ENCODE data around the gene TOMM70.

The TOMM70 gene

DNA sequence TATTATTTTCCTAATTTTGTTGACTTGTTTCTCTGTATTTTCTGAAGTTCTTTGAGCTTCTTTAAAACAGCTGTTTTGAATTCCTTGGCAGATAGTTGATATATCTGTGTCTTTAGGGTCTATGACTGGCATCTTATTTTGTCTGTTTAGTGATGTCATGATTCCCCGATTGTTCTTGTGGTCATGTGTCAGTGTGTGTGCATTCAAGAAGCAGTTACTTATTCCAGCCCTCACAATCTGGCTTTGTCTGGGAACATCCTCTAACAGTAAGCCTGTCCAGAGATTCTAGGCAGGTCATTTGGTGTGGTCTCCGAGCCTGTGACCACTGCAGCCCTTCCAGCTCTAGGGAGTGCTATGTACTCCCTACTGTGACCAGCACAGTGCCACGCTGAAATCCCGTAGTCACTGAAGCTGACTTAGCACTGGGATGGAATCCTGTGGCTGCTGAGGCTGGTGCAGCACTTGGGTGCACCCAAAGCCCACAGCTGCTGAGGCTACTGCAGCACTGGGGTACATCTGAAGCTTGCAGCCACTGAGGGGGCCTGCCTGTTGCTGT lies 7.2 kb upstream of the TOMM70 start:
- ATAC-seq, result no peak
- TF ChIP-seq ZNF8 (CRISPR knock-in tag; IDR thresholded peaks at IDR 0.05), result no peak
- no peak for TF ChIP-seq BACH2 (CRISPR knock-in tag; IDR thresholded peaks at IDR 0.05; ENCODE audit: borderline replicate concordance)
- no peak for TF ChIP-seq TOX (CRISPR knock-in tag; IDR thresholded peaks at IDR 0.05; ENCODE audit: borderline replicate concordance)
- no peak for TF ChIP-seq PPARA (CRISPR knock-in tag; IDR thresholded peaks at IDR 0.05; ENCODE audit: borderline replicate concordance)
- no peak for TF ChIP-seq ZNF565 (CRISPR knock-in tag; conservative IDR thresholded peaks at IDR 0.05; ENCODE audit: low read depth)
- no peak for TF ChIP-seq ZFP30 (CRISPR knock-in tag; IDR thresholded peaks at IDR 0.05)
- TF ChIP-seq ZNF70 (CRISPR knock-in tag; IDR thresholded peaks at IDR 0.05), result no peak
- no peak for TF ChIP-seq SNAI2 (CRISPR knock-in tag; IDR thresholded peaks at IDR 0.05)
- TF ChIP-seq OSR1 (CRISPR knock-in tag; IDR thresholded peaks at IDR 0.05), result no peak
- TF ChIP-seq ESRRG (CRISPR knock-in tag; IDR thresholded peaks at IDR 0.05), result no peak
- TF ChIP-seq ZC3H10 (CRISPR knock-in tag; IDR thresholded peaks at IDR 0.05), result no peak
- TF ChIP-seq ZFP3 (CRISPR knock-in tag; IDR thresholded peaks at IDR 0.05), result no peak
- TF ChIP-seq RARB (CRISPR knock-in tag; IDR thresholded peaks at IDR 0.05), result no peak

DNA sequence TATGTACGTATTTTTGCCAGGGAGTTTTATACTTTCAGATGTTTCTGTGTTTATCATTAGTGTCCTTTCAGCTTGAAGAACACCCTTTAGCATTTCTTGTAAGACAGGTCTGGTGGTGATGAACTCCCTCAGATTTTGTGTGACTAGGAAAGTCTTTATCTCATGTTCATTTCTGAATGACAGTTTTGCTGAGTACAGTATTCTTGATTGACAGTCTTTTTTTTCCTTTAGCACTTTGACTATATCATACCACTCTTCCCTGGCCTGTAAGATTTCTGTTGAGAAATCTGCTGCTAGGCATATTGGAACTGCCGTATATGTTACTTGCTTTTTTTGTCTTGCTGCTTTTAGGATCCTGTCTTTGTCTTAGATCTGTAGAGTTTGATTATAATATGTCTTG lies 6.3 kb upstream of the TOMM70 start:
- TF ChIP-seq ESRRG (CRISPR knock-in tag; IDR thresholded peaks at IDR 0.05) (no peak), RARB (CRISPR knock-in tag; IDR thresholded peaks at IDR 0.05) (no peak), OSR1 (CRISPR knock-in tag; IDR thresholded peaks at IDR 0.05) (no peak), ZFP30 (CRISPR knock-in tag; IDR thresholded peaks at IDR 0.05) (no peak), ZC3H10 (CRISPR knock-in tag; IDR thresholded peaks at IDR 0.05) (no peak), GLIS3 (CRISPR knock-in tag; IDR thresholded peaks at IDR 0.05) (no peak), ARNTL (CRISPR knock-in tag; IDR thresholded peaks at IDR 0.05; ENCODE audit: borderline replicate concordance, low read depth) (no peak), ZNF70 (CRISPR knock-in tag; IDR thresholded peaks at IDR 0.05) (no peak), ZFP3 (CRISPR knock-in tag; IDR thresholded peaks at IDR 0.05) (no peak)
- TF ChIP-seq, protein P1, sequence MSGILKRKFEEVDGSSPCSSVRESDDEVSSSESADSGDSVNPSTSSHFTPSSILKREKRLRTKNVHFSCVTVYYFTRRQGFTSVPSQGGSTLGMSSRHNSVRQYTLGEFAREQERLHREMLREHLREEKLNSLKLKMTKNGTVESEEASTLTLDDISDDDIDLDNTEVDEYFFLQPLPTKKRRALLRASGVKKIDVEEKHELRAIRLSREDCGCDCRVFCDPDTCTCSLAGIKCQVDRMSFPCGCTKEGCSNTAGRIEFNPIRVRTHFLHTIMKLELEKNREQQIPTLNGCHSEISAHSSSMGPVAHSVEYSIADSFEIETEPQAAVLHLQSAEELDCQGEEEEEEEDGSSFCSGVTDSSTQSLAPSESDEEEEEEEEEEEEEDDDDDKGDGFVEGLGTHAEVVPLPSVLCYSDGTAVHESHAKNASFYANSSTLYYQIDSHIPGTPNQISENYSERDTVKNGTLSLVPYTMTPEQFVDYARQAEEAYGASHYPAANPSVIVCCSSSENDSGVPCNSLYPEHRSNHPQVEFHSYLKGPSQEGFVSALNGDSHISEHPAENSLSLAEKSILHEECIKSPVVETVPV (CRISPR knock-in tag; IDR thresholded peaks at IDR 0.05), result no peak
- ATAC-seq, result no peak

DNA sequence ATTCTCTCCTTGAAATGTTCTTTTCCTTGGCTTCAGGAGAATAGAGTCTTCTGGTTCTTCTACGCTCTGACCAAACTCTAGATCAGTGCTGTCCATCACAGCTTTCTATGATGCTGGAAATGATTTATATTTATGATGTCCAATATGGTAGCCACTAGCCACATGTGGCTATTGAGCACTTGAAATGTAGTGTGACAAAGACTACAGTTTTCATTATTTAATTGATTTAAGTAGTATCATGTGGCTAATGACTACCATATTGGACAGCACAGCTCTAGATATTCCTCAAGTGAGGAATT lies 3.3 kb upstream of the TOMM70 start:
- no peak for ATAC-seq
- TF ChIP-seq GLIS3 (CRISPR knock-in tag; IDR thresholded peaks at IDR 0.05), result no peak

DNA sequence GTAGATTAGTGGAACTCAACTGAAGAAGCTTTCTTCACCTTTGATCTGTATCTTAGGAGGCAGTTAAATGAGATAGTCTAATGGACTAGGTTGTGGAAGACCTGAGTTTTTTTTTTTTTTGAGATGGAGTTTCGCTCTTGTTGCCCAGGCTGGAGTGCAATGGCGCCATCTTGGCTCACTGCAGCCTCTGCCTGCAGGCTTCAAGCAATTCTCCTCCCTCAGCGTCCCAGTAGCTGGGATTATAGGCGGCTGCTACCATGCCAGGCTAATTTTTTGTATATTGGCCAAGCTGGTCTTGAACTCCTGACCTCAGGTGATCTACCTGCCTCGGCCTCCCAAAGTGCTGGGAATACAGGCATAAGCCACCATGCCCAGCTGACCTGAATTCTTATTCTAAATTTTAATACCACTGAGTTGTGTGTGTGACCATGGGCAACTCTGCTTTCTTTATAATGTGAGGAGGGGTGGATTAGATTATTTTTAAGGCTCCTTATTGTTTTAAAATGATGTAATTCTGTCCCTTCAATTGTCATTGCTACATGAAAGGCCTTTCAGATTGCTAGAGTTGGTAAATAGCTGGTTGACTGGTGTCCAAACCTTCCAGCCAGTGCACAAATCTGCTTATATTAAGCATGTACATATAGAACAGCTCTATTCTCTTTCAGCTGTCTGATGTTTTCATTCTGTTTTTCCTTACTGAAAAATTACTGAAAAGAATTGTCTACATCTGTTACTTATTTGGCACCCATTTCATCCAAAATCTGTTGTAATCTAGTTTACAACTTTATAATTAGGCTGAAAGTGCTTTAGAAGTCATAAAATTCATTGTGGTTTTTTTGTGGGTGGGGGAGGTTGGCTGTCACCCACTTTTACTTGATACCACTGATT lies 2.7 kb upstream of the TOMM70 start:
- no peak for TF ChIP-seq CSDC2 (CRISPR knock-in tag; IDR thresholded peaks at IDR 0.05)
- TF ChIP-seq ISL1 (CRISPR knock-in tag; IDR thresholded peaks at IDR 0.05), result no peak
- TF ChIP-seq, protein P2, sequence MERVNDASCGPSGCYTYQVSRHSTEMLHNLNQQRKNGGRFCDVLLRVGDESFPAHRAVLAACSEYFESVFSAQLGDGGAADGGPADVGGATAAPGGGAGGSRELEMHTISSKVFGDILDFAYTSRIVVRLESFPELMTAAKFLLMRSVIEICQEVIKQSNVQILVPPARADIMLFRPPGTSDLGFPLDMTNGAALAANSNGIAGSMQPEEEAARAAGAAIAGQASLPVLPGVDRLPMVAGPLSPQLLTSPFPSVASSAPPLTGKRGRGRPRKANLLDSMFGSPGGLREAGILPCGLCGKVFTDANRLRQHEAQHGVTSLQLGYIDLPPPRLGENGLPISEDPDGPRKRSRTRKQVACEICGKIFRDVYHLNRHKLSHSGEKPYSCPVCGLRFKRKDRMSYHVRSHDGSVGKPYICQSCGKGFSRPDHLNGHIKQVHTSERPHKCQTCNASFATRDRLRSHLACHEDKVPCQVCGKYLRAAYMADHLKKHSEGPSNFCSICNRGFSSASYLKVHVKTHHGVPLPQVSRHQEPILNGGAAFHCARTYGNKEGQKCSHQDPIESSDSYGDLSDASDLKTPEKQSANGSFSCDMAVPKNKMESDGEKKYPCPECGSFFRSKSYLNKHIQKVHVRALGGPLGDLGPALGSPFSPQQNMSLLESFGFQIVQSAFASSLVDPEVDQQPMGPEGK (CRISPR knock-in tag; IDR thresholded peaks at IDR 0.05; ENCODE audit: borderline replicate concordance), result no peak
- TF ChIP-seq, protein P3, sequence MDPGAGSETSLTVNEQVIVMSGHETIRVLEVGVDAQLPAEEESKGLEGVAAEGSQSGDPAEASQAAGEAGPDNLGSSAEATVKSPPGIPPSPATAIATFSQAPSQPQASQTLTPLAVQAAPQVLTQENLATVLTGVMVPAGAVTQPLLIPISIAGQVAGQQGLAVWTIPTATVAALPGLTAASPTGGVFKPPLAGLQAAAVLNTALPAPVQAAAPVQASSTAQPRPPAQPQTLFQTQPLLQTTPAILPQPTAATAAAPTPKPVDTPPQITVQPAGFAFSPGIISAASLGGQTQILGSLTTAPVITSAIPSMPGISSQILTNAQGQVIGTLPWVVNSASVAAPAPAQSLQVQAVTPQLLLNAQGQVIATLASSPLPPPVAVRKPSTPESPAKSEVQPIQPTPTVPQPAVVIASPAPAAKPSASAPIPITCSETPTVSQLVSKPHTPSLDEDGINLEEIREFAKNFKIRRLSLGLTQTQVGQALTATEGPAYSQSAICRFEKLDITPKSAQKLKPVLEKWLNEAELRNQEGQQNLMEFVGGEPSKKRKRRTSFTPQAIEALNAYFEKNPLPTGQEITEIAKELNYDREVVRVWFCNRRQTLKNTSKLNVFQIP (CRISPR knock-in tag; IDR thresholded peaks at IDR 0.05; ENCODE audit: borderline replicate concordance, low read depth), result no peak
- TF ChIP-seq RARB (CRISPR knock-in tag; IDR thresholded peaks at IDR 0.05), result no peak
- TF ChIP-seq PPARA (CRISPR knock-in tag; IDR thresholded peaks at IDR 0.05; ENCODE audit: borderline replicate concordance), result no peak
- ATAC-seq, result no peak

DNA sequence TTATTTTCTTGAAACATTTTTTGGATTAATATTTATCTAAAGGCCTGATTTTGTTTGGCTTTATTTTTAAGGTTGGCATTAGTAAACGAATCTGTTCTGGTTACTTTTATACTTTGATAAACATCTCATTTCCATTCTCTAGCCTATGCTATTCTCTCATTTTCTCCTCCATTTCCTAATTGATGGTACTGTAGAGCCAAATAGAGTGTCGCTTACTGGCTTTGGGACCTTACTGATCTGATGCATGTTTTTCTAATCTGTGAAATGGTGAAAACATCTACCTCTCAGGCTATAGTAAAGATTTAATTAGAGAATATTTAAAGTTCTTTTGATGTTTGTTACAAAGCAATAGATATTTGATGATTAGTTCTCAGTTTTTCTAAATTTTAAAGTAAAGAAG lies 2.0 kb upstream of the TOMM70 start:
- ATAC-seq, result no peak
- TF ChIP-seq, protein P3 (CRISPR knock-in tag; IDR thresholded peaks at IDR 0.05; ENCODE audit: borderline replicate concordance, low read depth), result no peak
- no peak for TF ChIP-seq ZC3H10 (CRISPR knock-in tag; IDR thresholded peaks at IDR 0.05)
- TF ChIP-seq, protein P1 (CRISPR knock-in tag; IDR thresholded peaks at IDR 0.05), result no peak
- TF ChIP-seq BACH2 (CRISPR knock-in tag; IDR thresholded peaks at IDR 0.05; ENCODE audit: borderline replicate concordance), result no peak
- TF ChIP-seq ESRRG (CRISPR knock-in tag; IDR thresholded peaks at IDR 0.05), result no peak
- TF ChIP-seq ZNF70 (CRISPR knock-in tag; IDR thresholded peaks at IDR 0.05), result no peak
- TF ChIP-seq, protein P4, sequence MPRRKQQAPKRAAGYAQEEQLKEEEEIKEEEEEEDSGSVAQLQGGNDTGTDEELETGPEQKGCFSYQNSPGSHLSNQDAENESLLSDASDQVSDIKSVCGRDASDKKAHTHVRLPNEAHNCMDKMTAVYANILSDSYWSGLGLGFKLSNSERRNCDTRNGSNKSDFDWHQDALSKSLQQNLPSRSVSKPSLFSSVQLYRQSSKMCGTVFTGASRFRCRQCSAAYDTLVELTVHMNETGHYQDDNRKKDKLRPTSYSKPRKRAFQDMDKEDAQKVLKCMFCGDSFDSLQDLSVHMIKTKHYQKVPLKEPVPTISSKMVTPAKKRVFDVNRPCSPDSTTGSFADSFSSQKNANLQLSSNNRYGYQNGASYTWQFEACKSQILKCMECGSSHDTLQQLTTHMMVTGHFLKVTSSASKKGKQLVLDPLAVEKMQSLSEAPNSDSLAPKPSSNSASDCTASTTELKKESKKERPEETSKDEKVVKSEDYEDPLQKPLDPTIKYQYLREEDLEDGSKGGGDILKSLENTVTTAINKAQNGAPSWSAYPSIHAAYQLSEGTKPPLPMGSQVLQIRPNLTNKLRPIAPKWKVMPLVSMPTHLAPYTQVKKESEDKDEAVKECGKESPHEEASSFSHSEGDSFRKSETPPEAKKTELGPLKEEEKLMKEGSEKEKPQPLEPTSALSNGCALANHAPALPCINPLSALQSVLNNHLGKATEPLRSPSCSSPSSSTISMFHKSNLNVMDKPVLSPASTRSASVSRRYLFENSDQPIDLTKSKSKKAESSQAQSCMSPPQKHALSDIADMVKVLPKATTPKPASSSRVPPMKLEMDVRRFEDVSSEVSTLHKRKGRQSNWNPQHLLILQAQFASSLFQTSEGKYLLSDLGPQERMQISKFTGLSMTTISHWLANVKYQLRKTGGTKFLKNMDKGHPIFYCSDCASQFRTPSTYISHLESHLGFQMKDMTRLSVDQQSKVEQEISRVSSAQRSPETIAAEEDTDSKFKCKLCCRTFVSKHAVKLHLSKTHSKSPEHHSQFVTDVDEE (CRISPR knock-in tag; IDR thresholded peaks at IDR 0.05), result no peak

Measured in SK-N-SH treated with all-trans-retinoic acid at 6 μM for 48 hours (cell line).